A549 treated with dexamethasone at 1 μM for 4 hours (cell line): ENCODE results near the gene RC3H1. TPM values are rescaled to one million over a fixed set of nuclear protein-coding genes. Genes with fewer than 3 reads are reported as not detected.

ENCODE experiments used
- total RNA-seq: library from RNA; stranded (reverse); fragments of 200-300 nt; extraction: Qiagen RNA extraction; gene quantifications from 5 replicates; pipeline ENCODE4 v1.2.3, GENCODE V29; 2022

The RC3H1 gene, protein sequence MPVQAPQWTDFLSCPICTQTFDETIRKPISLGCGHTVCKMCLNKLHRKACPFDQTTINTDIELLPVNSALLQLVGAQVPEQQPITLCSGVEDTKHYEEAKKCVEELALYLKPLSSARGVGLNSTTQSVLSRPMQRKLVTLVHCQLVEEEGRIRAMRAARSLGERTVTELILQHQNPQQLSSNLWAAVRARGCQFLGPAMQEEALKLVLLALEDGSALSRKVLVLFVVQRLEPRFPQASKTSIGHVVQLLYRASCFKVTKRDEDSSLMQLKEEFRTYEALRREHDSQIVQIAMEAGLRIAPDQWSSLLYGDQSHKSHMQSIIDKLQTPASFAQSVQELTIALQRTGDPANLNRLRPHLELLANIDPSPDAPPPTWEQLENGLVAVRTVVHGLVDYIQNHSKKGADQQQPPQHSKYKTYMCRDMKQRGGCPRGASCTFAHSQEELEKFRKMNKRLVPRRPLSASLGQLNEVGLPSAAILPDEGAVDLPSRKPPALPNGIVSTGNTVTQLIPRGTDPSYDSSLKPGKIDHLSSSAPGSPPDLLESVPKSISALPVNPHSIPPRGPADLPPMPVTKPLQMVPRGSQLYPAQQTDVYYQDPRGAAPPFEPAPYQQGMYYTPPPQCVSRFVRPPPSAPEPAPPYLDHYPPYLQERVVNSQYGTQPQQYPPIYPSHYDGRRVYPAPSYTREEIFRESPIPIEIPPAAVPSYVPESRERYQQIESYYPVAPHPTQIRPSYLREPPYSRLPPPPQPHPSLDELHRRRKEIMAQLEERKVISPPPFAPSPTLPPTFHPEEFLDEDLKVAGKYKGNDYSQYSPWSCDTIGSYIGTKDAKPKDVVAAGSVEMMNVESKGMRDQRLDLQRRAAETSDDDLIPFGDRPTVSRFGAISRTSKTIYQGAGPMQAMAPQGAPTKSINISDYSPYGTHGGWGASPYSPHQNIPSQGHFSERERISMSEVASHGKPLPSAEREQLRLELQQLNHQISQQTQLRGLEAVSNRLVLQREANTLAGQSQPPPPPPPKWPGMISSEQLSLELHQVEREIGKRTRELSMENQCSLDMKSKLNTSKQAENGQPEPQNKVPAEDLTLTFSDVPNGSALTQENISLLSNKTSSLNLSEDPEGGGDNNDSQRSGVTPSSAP
- 4.5 to 12.4 TPM (median 7.4 TPM) in 5 replicates for total RNA-seq

DNA sequence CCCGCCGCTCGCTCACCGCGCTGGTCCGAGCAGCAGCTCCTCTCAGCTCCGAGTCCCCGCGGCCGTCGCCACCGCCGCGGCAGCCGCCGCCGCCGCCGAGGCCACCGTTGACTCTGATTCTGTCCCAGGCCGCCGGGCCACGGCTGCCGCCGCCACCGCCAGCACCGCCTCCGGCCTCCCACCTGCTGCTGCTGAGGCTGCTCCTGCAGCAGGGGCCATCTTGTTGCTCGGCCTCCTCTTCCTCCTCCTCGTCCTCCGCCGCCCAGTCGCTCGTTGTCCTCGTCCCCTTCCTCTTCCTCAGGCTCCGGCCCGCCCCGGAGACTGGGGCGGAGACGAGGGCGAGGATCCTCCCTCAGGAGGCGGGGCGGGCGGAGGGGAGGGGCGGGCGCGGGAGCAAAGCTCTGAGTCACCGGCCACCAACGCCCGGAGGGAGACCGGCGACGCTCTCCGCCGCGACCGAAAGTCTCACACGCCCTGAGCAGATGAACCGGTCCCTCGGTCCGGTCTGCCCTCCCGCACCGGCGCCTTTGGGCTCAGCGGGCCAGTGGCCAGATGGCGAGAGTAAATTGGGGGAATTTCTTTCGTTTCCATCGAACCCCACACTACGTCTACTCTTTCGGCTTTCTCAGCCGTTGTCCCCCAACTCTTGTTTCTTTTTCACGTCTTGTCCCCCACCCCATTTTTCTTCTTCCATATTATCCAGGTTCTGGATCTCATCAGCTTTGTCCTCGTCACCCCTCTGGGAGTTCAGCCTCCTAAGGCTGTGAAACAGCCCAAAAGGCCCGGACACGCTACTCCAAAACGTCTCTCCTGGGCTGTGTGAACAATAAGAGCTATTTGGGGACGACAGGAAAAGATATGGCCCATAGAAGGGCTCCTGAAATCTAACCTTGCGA is at the start of gene RC3H1:
TSS of gene RC3H1 (minus strand) at position 278 of the 896 bp plus-strand sequence. CDS start 29,372 bp downstream, outside the sequence.

DNA sequence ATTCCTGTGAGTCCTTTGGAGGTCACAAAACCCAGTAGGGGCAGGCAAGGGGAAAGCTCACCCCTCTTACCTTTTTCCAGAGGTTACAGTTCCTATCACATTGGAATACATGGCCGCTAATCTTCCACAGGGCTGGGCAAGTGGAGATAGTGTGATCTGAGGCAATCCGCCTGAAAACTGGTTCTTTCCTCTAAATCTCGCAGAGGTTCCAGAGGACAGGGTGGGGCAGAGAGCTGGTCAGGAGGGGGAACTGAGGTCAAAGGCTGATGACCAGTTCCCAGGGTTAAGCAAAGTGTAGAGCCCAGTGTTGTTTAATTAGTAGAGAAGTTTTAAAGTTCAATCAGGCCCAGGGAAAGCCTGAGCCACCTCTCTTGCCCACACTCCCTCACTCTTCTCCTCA is 105.0 kb downstream of the RC3H1 start, which contains the start of gene SERPINC1:
TSS of gene SERPINC1 (minus strand) at position 179 of the 400 bp plus-strand sequence. CDS start at position 111, 68 bp downstream.

Other genes starting within 250 kb of the RC3H1 start
- 40.9 to 48.4 TPM (median 44.1 TPM) in 5 replicates for gene DARS2, start 197.7 kb downstream of the RC3H1 start, total RNA-seq
- 12.6 to 16.0 TPM (median 14.1 TPM) in 5 replicates for gene CENPL, start 197.5 kb downstream of the RC3H1 start, total RNA-seq
- 228 to 311 TPM (median 240 TPM) in 5 replicates for gene GAS5, start 154.4 kb downstream of the RC3H1 start, total RNA-seq
- gene ZBTB37, start 154.0 kb downstream of the RC3H1 start, total RNA-seq = 0.90 to 2.3 TPM (median 1.9 TPM) in 5 replicates
- 0.06 to 0.16 TPM (median 0.13 TPM) in 4 of 5 replicates, not detected in the other for gene SERPINC1, start 105.0 kb downstream of the RC3H1 start, total RNA-seq
- gene RABGAP1L, start 137.2 kb upstream of the RC3H1 start, total RNA-seq = 4.9 to 6.9 TPM (median 6.7 TPM) in 5 replicates